ENCODE data around the gene PUS3. TPM values are rescaled to one million over a fixed set of nuclear protein-coding genes. Genes with fewer than 3 reads are reported as not detected.

The PUS3 gene
- total RNA-seq, 1 donor = 11.7 TPM

- TF ChIP-seq CTCF (IDR thresholded peaks at IDR 0.05; ENCODE audit: insufficient read depth, low read length) = no peak
- no peak for DNase-seq (ENCODE audit: low read depth)
- no peak overlapping the region for H3K4me3 ChIP-seq (ENCODE audit: low read depth, low read length)
These were observed 23.7 kb upstream of the PUS3 start for GRCh38 chr11:125926682-125927081.

GRCh38 chr11:125925804-125926203 is 22.8 kb upstream of the PUS3 start:
- no peak for DNase-seq (ENCODE audit: low read depth)
- no peak for TF ChIP-seq CTCF (IDR thresholded peaks at IDR 0.05; ENCODE audit: insufficient read depth, low read length)
- no peak overlapping the region for H3K4me3 ChIP-seq (ENCODE audit: low read depth, low read length)

GRCh38 chr11:125925247-125925740 is 22.3 kb upstream of the PUS3 start:
- no peak for DNase-seq (ENCODE audit: low read depth)
- no peak for TF ChIP-seq CTCF (IDR thresholded peaks at IDR 0.05; ENCODE audit: insufficient read depth, low read length)
- no peak overlapping the region for H3K4me3 ChIP-seq (ENCODE audit: low read depth, low read length)

- TF ChIP-seq CTCF (IDR thresholded peaks at IDR 0.05; ENCODE audit: insufficient read depth, low read length) = no peak
- no peak for DNase-seq (ENCODE audit: low read depth)
- no peak overlapping the region for H3K4me3 ChIP-seq (ENCODE audit: low read depth, low read length)
These were observed 21.5 kb upstream of the PUS3 start for GRCh38 chr11:125924384-125925007.

GRCh38 chr11:125923633-125924032 is 20.6 kb upstream of the PUS3 start:
- TF ChIP-seq CTCF (IDR thresholded peaks at IDR 0.05; ENCODE audit: insufficient read depth, low read length) = no peak
- no peak overlapping the region for H3K4me3 ChIP-seq (ENCODE audit: low read depth, low read length)
- DNase-seq (ENCODE audit: low read depth) = no peak

GRCh38 chr11:125923012-125923579 is 20.1 kb upstream of the PUS3 start:
- DNase-seq (ENCODE audit: low read depth) = peak; percentile 84
- peak; percentile 89 for TF ChIP-seq CTCF (IDR thresholded peaks at IDR 0.05; ENCODE audit: insufficient read depth, low read length)
- no peak overlapping the region for H3K4me3 ChIP-seq (ENCODE audit: low read depth, low read length)
